Activated CD4-positive, alpha-beta T cell treated with anti-CD3 and anti-CD28 coated beads, Interleukin-2, amount 50 U/mL, for 1 hour (primary cell): ENCODE results near the gene OPALIN.
A peak's percentile ranks its signal among the peaks of the same experiment; 100 is the strongest.

Source experiments
- DNase-seq: peaks from one replicate; pipeline ENCODE4 v3.0.0-alpha.2; 2020

OPALIN gene

GRCh38 chr10:96358851-96359540 lies at the start of gene OPALIN:
TSS of gene OPALIN (minus strand) at chr10:96359002. CDS start at chr10:96358896, 106 bp downstream.
- no peak for DNase-seq

GRCh38 chr10:96408201-96408600 lies 49.4 kb upstream of the OPALIN start:
- no peak for DNase-seq

- no peak for DNase-seq
Measured at GRCh38 chr10:96407560-96408069, 48.8 kb upstream of the OPALIN start.

GRCh38 chr10:96406091-96406490 lies 47.3 kb upstream of the OPALIN start:
- DNase-seq, result no peak

- DNase-seq, result no peak
Measured at GRCh38 chr10:96402417-96403305, 43.9 kb upstream of the OPALIN start.

- DNase-seq, result no peak
Measured at GRCh38 chr10:96401036-96401435, 42.2 kb upstream of the OPALIN start.

GRCh38 chr10:96400465-96400864 lies 41.7 kb upstream of the OPALIN start:
- DNase-seq, result no peak

GRCh38 chr10:96397902-96398301 lies 39.1 kb upstream of the OPALIN start:
- no peak for DNase-seq

GRCh38 chr10:96395931-96396877 lies 37.4 kb upstream of the OPALIN start:
- peak; percentile 48 for DNase-seq

GRCh38 chr10:96390460-96390864 lies 31.7 kb upstream of the OPALIN start:
- DNase-seq, result no peak

- no peak for DNase-seq
Measured at GRCh38 chr10:96389785-96390184, 31.0 kb upstream of the OPALIN start.

GRCh38 chr10:96387601-96388000 lies 28.8 kb upstream of the OPALIN start:
- DNase-seq, result no peak

- no peak for DNase-seq
Measured at GRCh38 chr10:96387161-96387560, 28.4 kb upstream of the OPALIN start.

- DNase-seq, result no peak
Measured at GRCh38 chr10:96384506-96384905, 25.7 kb upstream of the OPALIN start.

- DNase-seq, result no peak
Measured at GRCh38 chr10:96380821-96381220, 22.0 kb upstream of the OPALIN start.

- no peak for DNase-seq
Measured at GRCh38 chr10:96379758-96380157, 21.0 kb upstream of the OPALIN start.

- no peak for DNase-seq
Measured at GRCh38 chr10:96378741-96379140, 19.9 kb upstream of the OPALIN start.

GRCh38 chr10:96377816-96378294 lies 19.1 kb upstream of the OPALIN start:
- DNase-seq, result no peak

GRCh38 chr10:96376483-96376882 lies 17.7 kb upstream of the OPALIN start:
- DNase-seq, result no peak

GRCh38 chr10:96374985-96375830 lies 16.4 kb upstream of the OPALIN start:
- peak; percentile 67 for DNase-seq

GRCh38 chr10:96374639-96374984 lies 15.8 kb upstream of the OPALIN start:
- no peak for DNase-seq

- DNase-seq, result no peak
Measured at GRCh38 chr10:96374004-96374403, 15.2 kb upstream of the OPALIN start.
